Mesodermal cell (in vitro differentiated cells): ENCODE results near the gene OR52B6. TPM values are rescaled to one million over a fixed set of nuclear protein-coding genes. Genes with fewer than 3 reads are reported as not detected.

Experiments used
- H3K27ac ChIP-seq: 2 replicates; pipeline ENCODE4 v1.7.0; 2013; ENCODE audit warnings: mild to moderate bottlenecking, low read depth, low read length, moderate library complexity; ENCODE audit not compliant: severe bottlenecking
- H3K36me3 ChIP-seq: 2 replicates; pipeline ENCODE4 v1.7.1; 2013; ENCODE audit warnings: mild to moderate bottlenecking, low read length, moderate library complexity; ENCODE audit not compliant: control insufficient read depth, insufficient read depth
- H3K4me1 ChIP-seq: one replicate; pipeline ENCODE4 v1.7.1; 2013; ENCODE audit warnings: mild to moderate bottlenecking, low read length; ENCODE audit not compliant: insufficient read depth, control insufficient read depth, poor library complexity, severe bottlenecking
- H3K4me3 ChIP-seq: 2 replicates; pipeline ENCODE4 v1.7.0; 2013; ENCODE audit warnings: low read length, control low read depth, mild to moderate bottlenecking; ENCODE audit not compliant: insufficient read depth, poor library complexity, severe bottlenecking; ENCODE audit errors: extremely low read depth
- H3K9me3 ChIP-seq: 2 replicates; pipeline ENCODE4 v1.7.1; 2013; ENCODE audit warnings: mild to moderate bottlenecking, low read length, moderate library complexity; ENCODE audit not compliant: control insufficient read depth
- WGBS, 2 experiments: methylation state at CpG; one replicate each; pipeline ENCODE4 v1.1.5; 2013; ENCODE audit warnings: missing lambda C conversion rate in 2 of 2; ENCODE audit not compliant: insufficient coverage in 2 of 2; 5-methylcytosine and 5-hydroxymethylcytosine counted together
- polyA plus RNA-seq, 2 experiments: library from polyadenylated mRNA; stranded (reverse); fragments of 50-300 nt; gene quantifications; one replicate each; pipeline ENCODE4 v1.2.3, GENCODE V29; 2013

The OR52B6 gene
- polyA plus RNA-seq (2013, experiment 1 of 2), result not detected
- polyA plus RNA-seq (2013, experiment 2 of 2), result not detected

GRCh38 chr11:5580577-5580976 is at the start of gene OR52B6:
OR52B6 (plus strand) TSS chr11:5580877; CDS start chr11:5580877, 0 bp downstream.
- no peak within 1 kb of the TSS for H3K27ac ChIP-seq
- no peaks in the 10 kb centered on the region for H3K36me3 ChIP-seq
- H3K9me3 ChIP-seq, result no peaks in the 10 kb centered on the region
- 98 to 99% methylated on average over 6 to 8 of the region's 8 CpGs for WGBS, 2 experiments
- H3K4me1 ChIP-seq, result no peaks in the 10 kb centered on the region
- no peak within 1 kb of the TSS for H3K4me3 ChIP-seq

GRCh38 chr11:5531053-5531831 is 49.4 kb upstream of the OR52B6 start:
- WGBS, 2 experiments, result 92 to 94% methylated on average over 2 of the region's 2 CpGs
- H3K27ac ChIP-seq, result no peak overlapping the region
- H3K4me3 ChIP-seq, result no peak overlapping the region
- H3K9me3 ChIP-seq, result no peaks in the 10 kb centered on the region
- no peaks in the 10 kb centered on the region for H3K36me3 ChIP-seq
- no peaks in the 10 kb centered on the region for H3K4me1 ChIP-seq

DNA sequence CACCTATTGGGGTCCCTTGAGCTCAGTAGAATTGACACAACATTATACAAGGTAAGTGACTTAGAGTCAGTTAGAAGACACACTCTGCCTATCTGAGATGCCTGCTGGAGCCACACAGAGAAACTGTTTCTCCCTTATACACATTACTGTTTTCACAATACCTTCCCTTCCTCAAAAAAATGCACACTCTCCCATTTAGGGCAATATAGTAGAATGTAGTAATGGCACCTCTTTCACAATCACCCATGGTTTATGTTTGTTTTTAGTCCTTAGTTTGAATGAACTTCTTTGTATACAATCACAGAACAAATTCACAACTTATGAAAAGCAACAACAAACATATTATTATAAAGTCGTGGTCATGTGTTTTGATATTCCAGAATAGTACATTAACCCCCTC is 46.6 kb upstream of the OR52B6 start:
- H3K4me3 ChIP-seq, result no peak overlapping the region
- no peak overlapping the region for H3K27ac ChIP-seq
- no CpG with 5 or more reads among the region's 1 CpG for WGBS, 2 experiments
- no peaks in the 10 kb centered on the region for H3K9me3 ChIP-seq
- no peaks in the 10 kb centered on the region for H3K4me1 ChIP-seq
- H3K36me3 ChIP-seq, result no peaks in the 10 kb centered on the region

DNA sequence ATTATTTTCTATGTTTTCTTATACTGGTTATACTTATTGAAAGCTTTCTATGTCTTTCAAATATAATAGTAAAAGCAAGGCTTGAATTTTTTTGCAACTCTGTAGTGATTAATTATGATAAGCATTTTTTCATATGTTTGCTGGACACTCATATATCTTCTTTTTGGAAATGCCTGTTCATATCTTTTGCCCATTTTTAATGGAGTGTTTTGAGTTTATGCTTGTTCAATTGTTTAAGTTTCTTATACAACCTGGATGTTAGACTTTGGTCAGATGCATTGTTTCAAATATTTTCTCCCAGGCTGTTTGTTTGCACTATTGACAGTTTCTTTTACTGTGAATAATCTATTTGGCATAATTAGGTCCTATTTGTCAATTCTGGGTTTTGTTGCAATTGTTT is 44.2 kb upstream of the OR52B6 start:
- no peaks in the 10 kb centered on the region for H3K36me3 ChIP-seq
- H3K4me1 ChIP-seq, result no peaks in the 10 kb centered on the region
- H3K9me3 ChIP-seq, result no peaks in the 10 kb centered on the region
- no peak overlapping the region for H3K4me3 ChIP-seq
- H3K27ac ChIP-seq, result no peak overlapping the region

DNA sequence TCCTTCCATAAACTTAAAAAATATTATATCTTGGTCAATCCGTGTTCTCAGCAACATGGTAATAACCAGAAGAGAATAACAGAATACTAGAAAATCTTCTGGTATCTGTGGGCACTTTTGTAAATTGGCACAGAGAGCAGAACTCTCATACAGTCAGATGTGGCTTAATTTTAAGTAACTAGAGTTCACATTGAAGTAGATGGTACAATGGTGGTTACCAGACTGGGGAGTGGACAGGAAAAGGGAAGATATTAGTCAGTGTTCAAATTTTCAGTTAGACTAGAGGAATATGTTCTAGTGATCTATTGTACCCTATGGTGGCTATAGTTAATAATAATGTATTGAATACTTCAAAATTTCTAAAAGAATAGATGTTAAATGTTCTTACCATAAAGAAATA is 39.2 kb upstream of the OR52B6 start:
- no CpG with 5 or more reads among the region's 1 CpG for WGBS, 2 experiments
- H3K4me3 ChIP-seq, result no peak overlapping the region
- no peak overlapping the region for H3K27ac ChIP-seq
- no peaks in the 10 kb centered on the region for H3K4me1 ChIP-seq
- no peaks in the 10 kb centered on the region for H3K9me3 ChIP-seq
- no peaks in the 10 kb centered on the region for H3K36me3 ChIP-seq

DNA sequence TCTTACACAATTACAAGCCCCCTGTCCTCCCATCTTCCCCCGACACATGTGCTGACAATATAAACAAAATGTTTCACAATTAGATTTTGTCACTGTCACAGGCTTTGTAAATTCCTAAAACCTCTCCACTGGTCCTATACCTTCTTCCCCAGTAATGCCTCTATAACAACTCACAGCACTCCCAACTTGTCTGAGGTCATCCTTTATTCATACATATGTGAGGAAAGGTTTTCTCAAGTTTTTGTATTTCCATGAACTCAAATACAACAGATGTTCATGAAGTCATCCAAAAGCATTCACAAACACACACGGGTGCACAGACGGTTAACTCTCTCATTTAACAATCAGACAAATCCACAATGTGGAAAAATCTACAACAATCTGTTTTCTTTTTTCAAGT is 34.2 kb upstream of the OR52B6 start:
- Histone ChIP-seq H3K9me3 (no peaks in the 10 kb centered on the region), H3K4me1 (peaks cover 3% of the 10 kb centered on the region), H3K4me3 (no peak overlapping the region), H3K27ac (no peak overlapping the region), H3K36me3 (no peaks in the 10 kb centered on the region)
- WGBS, 2 experiments, result 80 to 84% methylated on average over 1 to 2 of the region's 3 CpGs

DNA sequence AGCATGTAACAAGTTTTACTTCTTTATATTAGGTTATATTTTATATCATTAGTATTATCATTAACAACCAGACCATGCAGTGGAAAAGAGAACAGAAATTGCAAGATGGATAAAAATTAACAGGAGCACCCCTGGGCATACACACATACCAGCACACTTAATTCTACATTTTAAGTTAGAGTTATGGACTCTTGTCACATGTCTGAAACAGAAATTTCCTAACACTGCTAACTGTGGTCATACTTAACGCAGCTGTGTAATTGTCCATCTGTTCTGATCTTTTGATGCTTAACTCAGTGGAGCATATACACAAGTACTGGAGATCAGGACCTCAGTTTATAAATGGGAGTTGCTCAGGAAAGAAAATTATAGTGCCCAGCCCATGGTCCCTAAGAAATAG is 32.7 kb upstream of the OR52B6 start:
- Histone ChIP-seq H3K36me3 (no peaks in the 10 kb centered on the region), H3K4me3 (no peak overlapping the region), H3K9me3 (no peaks in the 10 kb centered on the region), H3K27ac (no peak overlapping the region), H3K4me1 (peaks cover 3% of the 10 kb centered on the region)
- WGBS, 2 experiments, result 100% methylated on average over 1 of the region's 1 CpG; no CpG with 5 or more reads in 1 of the 2 experiments

GRCh38 chr11:5548440-5548839 is 32.2 kb upstream of the OR52B6 start, which contains the start of gene OR52H1:
OR52H1 (minus strand) TSS chr11:5548540; CDS start chr11:5545505, 3,035 bp downstream.
- no peak within 1 kb of the TSS for H3K4me3 ChIP-seq
- no CpG with 5 or more reads among the region's 1 CpG for WGBS, 2 experiments
- no peaks in the 10 kb centered on the region for H3K9me3 ChIP-seq
- H3K36me3 ChIP-seq, result no peaks in the 10 kb centered on the region
- peaks cover 3% of the 10 kb centered on the region for H3K4me1 ChIP-seq
- no peak within 1 kb of the TSS for H3K27ac ChIP-seq

GRCh38 chr11:5550440-5551095 is 30.1 kb upstream of the OR52B6 start:
- Histone ChIP-seq H3K4me3 (no peak overlapping the region), H3K9me3 (no peaks in the 10 kb centered on the region), H3K27ac (no peak overlapping the region), H3K36me3 (no peaks in the 10 kb centered on the region), H3K4me1 (peaks cover 3% of the 10 kb centered on the region)
- WGBS, 2 experiments, result 71% methylated on average over 3 to 4 of the region's 5 CpGs

DNA sequence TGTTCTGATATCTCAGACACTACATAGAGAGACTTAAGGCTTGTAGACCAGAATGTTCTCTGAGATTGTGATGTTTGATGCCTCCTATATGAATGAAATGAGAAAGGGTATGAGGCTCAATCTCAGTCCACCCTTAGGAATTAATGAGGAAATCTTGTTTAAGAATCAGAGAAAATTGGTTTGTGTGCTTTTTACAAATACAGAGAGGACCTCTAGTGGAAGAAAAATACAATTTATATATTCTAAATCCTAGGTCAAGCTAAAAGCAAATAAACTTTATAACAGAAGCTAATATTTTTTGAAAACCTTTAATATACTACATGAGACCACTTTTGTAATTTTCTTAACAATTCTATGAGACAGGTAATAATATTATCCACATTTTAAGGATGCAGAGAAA is 27.3 kb upstream of the OR52B6 start:
- Histone ChIP-seq H3K27ac (no peak overlapping the region), H3K4me3 (no peak overlapping the region), H3K9me3 (no peaks in the 10 kb centered on the region), H3K36me3 (no peaks in the 10 kb centered on the region), H3K4me1 (peaks cover 3% of the 10 kb centered on the region)

DNA sequence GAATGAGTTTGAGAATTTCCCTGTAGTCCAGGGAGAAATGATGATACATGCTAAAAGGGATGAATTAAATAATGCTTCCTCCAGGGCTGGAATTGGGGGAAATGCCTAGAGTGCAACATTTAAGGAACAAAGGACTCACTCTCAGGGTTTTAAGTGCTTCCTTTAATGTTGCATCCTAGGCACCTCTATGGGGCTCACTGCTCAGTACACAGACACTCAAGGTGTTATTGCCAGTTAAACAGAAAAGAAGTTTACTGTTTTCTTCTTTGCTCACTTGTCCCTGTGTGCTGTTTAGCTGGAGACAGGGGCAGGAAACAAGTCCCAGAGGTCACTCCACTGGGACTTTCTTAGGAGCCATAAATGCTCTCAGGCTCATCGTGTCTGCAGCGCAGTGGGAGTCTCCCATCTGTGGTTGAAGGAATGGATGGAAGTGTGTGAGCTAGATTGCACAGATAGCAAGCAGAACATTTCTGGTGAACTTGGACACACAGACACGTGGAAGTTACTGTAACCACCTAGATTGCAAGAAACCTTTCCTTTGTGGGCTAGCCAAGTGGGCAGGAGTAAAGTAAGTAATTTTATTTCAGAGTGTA is 24.0 kb upstream of the OR52B6 start:
- Histone ChIP-seq H3K4me1 (no peaks in the 10 kb centered on the region), H3K36me3 (no peaks in the 10 kb centered on the region), H3K27ac (no peak overlapping the region), H3K9me3 (no peaks in the 10 kb centered on the region), H3K4me3 (no peak overlapping the region)
- 81 to 83% methylated on average over 3 of the region's 3 CpGs for WGBS, 2 experiments
